Measurements from ENCODE around the gene MBD3L2.
"Not testable (repeated sequence)": the region's sequence is repeated elsewhere in the genome, so short reads cannot be mapped to it uniquely, and the experiment has no call there.

DNA sequence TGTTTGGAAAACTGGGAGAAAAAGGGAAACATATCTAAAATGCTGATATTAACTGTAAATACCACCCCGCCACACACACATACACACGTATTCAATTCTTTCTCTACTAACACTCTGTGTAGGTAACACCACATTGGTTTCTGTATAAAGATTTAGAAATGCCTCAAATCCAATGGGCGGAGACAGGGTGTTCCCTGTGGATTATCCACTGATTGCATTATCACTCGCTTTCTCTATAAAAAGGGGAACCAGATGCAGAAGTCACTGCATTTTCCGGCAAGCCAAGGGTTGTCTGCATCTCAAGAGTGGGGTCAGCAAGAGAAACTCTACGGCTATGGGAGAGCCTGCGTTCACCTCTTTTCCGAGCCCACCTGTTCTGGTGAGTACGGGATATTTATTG, 18.8 kb upstream of the MBD3L2 start, which contains the start of gene MBD3L5:
- TF ChIP-seq EZH2 (IDR thresholded peaks at IDR 0.05; ENCODE audit: borderline replicate concordance, low read length): not testable (repeated sequence)
- TF ChIP-seq, protein P1, sequence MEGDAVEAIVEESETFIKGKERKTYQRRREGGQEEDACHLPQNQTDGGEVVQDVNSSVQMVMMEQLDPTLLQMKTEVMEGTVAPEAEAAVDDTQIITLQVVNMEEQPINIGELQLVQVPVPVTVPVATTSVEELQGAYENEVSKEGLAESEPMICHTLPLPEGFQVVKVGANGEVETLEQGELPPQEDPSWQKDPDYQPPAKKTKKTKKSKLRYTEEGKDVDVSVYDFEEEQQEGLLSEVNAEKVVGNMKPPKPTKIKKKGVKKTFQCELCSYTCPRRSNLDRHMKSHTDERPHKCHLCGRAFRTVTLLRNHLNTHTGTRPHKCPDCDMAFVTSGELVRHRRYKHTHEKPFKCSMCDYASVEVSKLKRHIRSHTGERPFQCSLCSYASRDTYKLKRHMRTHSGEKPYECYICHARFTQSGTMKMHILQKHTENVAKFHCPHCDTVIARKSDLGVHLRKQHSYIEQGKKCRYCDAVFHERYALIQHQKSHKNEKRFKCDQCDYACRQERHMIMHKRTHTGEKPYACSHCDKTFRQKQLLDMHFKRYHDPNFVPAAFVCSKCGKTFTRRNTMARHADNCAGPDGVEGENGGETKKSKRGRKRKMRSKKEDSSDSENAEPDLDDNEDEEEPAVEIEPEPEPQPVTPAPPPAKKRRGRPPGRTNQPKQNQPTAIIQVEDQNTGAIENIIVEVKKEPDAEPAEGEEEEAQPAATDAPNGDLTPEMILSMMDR (conservative IDR thresholded peaks at IDR 0.05 in 1 of 2, IDR thresholded peaks at IDR 0.05 in 1 of 2; ENCODE audit: extremely low read depth in 1 of 2, insufficient read depth in 1 of 2, low read depth in 1 of 2, low read length in 2 of 2): not testable (repeated sequence)
